HepG2 (cell line): ENCODE results near the gene SUCLG2. TPM values are rescaled to one million over a fixed set of nuclear protein-coding genes. Genes with fewer than 3 reads are reported as not detected.

Experiments
- ATAC-seq: fragments of 200-7000 bp; cut with Tn5 transposase; 3 replicates; pipeline ENCODE4 v1.9.1; 2020; ENCODE audit warnings: mild to moderate bottlenecking, moderate library complexity
- BruUV-seq: library from RNA; stranded (reverse); fragments of 400-500 nt; replicated peaks from 2 replicates; lab custom pipeline; 2021; lab: Mats Ljungman, UMichigan
- CTCF ChIA-PET: fragments of 300-600 bp; formaldehyde crosslinking; extraction: SDS; loops from one replicate; lab custom pipeline; 2021; ENCODE audit warnings: low total read pairs, inconsistent platforms, low intra/inter-chr PET ratio; lab: Yijun Ruan, JAX
- POLR2A ChIA-PET: fragments of 350-600 bp; sonication (Branson Sonifier 250); formaldehyde crosslinking; loops from one replicate; lab custom pipeline; 2020; ENCODE audit warnings: antibody characterized with exemption, inconsistent platforms; lab: Yijun Ruan, JAX
- DNase-seq: peaks from one replicate; pipeline ENCODE4 v3.0.0-alpha.2; 2015; ENCODE audit warnings: low spot score
- FAIRE-seq: peaks from 3 replicates; lab custom pipeline; 2011; peaks lifted over from hg19 to GRCh38; lab: Jason Lieb, UNC
- H2AFZ ChIP-seq: one replicate; pipeline ENCODE4 v1.6.1; 2011; ENCODE audit warnings: low read length, inconsistent platforms
- H3K27ac ChIP-seq: fragments of 300-600 bp; 3 replicates; pipeline ENCODE4 v1.8.0; 2011; ENCODE audit warnings: mixed run types, mild to moderate bottlenecking, mixed read lengths, low read length, inconsistent platforms; ENCODE audit not compliant: insufficient read depth; ENCODE audit errors: extremely low read length
- H3K27me3 ChIP-seq, 2 experiments: fragments of 200-600 bp in 1 of 2; 2 replicates in 1 of 2; 3 replicates in 1 of 2; pipeline versions ENCODE4 v1.6.0 to v1.8.0; 2011; ENCODE audit warnings: low read length in 2 of 2, mild to moderate bottlenecking in 2 of 2, moderate library complexity in 2 of 2, inconsistent platforms in 1 of 2; ENCODE audit not compliant: insufficient read depth in 2 of 2, control insufficient read depth in 1 of 2
- H3K36me3 ChIP-seq, 2 experiments: fragments of 200-600 bp in 1 of 2; replicated peaks in 1 of 2; 2 replicates in 1 of 2; 3 replicates in 1 of 2; pipeline versions ENCODE4 v1.5.1 to v1.8.0; 2011; ENCODE audit warnings: low read length in 2 of 2, inconsistent platforms in 1 of 2; ENCODE audit not compliant: insufficient read depth in 2 of 2, control insufficient read depth in 1 of 2
- H3K4me1 ChIP-seq: 2 replicates; pipeline ENCODE4 v1.5.1; 2012; ENCODE audit warnings: low read length, inconsistent platforms; ENCODE audit not compliant: insufficient read depth
- H3K4me2 ChIP-seq: 2 replicates; pipeline ENCODE4 v1.6.0; 2011; ENCODE audit warnings: low read depth, low read length, inconsistent platforms
- H3K4me3 ChIP-seq, 3 experiments: fragments of 200-600 bp in 1 of 3; sonication (generic), shearing (Covaris generic) in 1 of 3; replicated peaks in 1 of 3; 2 replicates each; pipeline ENCODE4 v1.5.1; 2011 to 2016; ENCODE audit warnings: low read length in 3 of 3, inconsistent platforms in 2 of 3, low read depth in 2 of 3, mild to moderate bottlenecking in 2 of 3, control low read depth in 1 of 3, mixed read lengths in 1 of 3; ENCODE audit not compliant: insufficient read depth in 1 of 3
- H3K79me2 ChIP-seq: one replicate; pipeline ENCODE4 v1.6.1; 2011; ENCODE audit warnings: low read length, inconsistent platforms; ENCODE audit not compliant: insufficient read depth
- H3K9ac ChIP-seq: 2 replicates; pipeline ENCODE4 v1.6.0; 2011; ENCODE audit warnings: mild to moderate bottlenecking, low read depth, low read length, inconsistent platforms; ENCODE audit not compliant: insufficient read depth
- H3K9me3 ChIP-seq: 2 replicates; pipeline ENCODE4 v1.5.1; 2012; ENCODE audit warnings: mild to moderate bottlenecking, low read length
- H4K20me1 ChIP-seq: 2 replicates; pipeline ENCODE4 v1.6.0; 2011; ENCODE audit warnings: inconsistent platforms, mild to moderate bottlenecking, low read length, moderate library complexity; ENCODE audit not compliant: insufficient read depth
- ATAD3A ChIP-seq: sonication (generic); formaldehyde crosslinking; IDR thresholded peaks from 2 replicates; pipeline ENCODE4 v1.4.0; 2020; ENCODE audit warnings: missing genetic modification reagents
- GPN1 ChIP-seq: sonication (generic); formaldehyde crosslinking; IDR thresholded peaks from 2 replicates; pipeline ENCODE4 v1.5.1; 2020; ENCODE audit warnings: missing genetic modification reagents, borderline replicate concordance
- HNF4A ChIP-seq: sonication (generic); formaldehyde crosslinking; IDR thresholded peaks from 2 replicates; pipeline ENCODE4 v1.4.0; 2020; ENCODE audit warnings: missing genetic modification reagents
- IRX3 ChIP-seq: sonication (generic); formaldehyde crosslinking; IDR thresholded peaks from 2 replicates; pipeline ENCODE4 v1.8.1; 2023; ENCODE audit warnings: mild to moderate bottlenecking, low read depth, missing genetic modification reagents, borderline replicate concordance
- KDM5B ChIP-seq: sonication (generic); formaldehyde crosslinking; IDR thresholded peaks from 2 replicates; pipeline ENCODE4 v1.4.0; 2020; ENCODE audit warnings: missing genetic modification reagents, mild to moderate bottlenecking, borderline replicate concordance
- NFKBIZ ChIP-seq: IDR thresholded peaks from 2 replicates; pipeline ENCODE4 v1.6.1; 2018; ENCODE audit warnings: missing genetic modification reagents, missing compliant biosample characterization
- SAFB2 ChIP-seq: sonication (generic); formaldehyde crosslinking; IDR thresholded peaks from 2 replicates; pipeline ENCODE4 v1.5.1; 2020; ENCODE audit warnings: missing genetic modification reagents, low read depth, mild to moderate bottlenecking, borderline replicate concordance
- SCMH1 ChIP-seq: sonication (generic); formaldehyde crosslinking; IDR thresholded peaks from 2 replicates; pipeline ENCODE4 v1.9.0; 2021; ENCODE audit warnings: missing genetic modification reagents, mild to moderate bottlenecking, borderline replicate concordance
- SOX6 ChIP-seq, 2 experiments: fragments of 450-650 bp in 1 of 2; sonication (generic) in 1 of 2; formaldehyde crosslinking in 1 of 2; IDR thresholded peaks; 2 replicates each; pipeline versions ENCODE4 v1.4.0 to v1.6.1; 2017 to 2020; ENCODE audit warnings: antibody characterized with exemption in 1 of 2, mild to moderate bottlenecking in 1 of 2, missing genetic modification reagents in 1 of 2
- SP2 ChIP-seq: sonication (generic); formaldehyde crosslinking; IDR thresholded peaks from 2 replicates; pipeline ENCODE4 v1.5.1; 2020; ENCODE audit warnings: mild to moderate bottlenecking, missing genetic modification reagents
- TBL1XR1 ChIP-seq: fragments of 150-350 bp; IDR thresholded peaks from 2 replicates; pipeline ENCODE4 v1.6.1; 2014; ENCODE audit warnings: borderline replicate concordance, low read length; ENCODE audit not compliant: partially characterized antibody
- ZNF232 ChIP-seq: sonication (generic); formaldehyde crosslinking; IDR thresholded peaks from 2 replicates; pipeline ENCODE4 v1.4.0; 2020; ENCODE audit warnings: missing genetic modification reagents, borderline replicate concordance
- ZNF282 ChIP-seq: fragments of 450-650 bp; IDR thresholded peaks from 2 replicates; pipeline ENCODE4 v1.6.1; 2018; ENCODE audit not compliant: partially characterized antibody
- ZNF292 ChIP-seq: sonication (generic); formaldehyde crosslinking; IDR thresholded peaks from 2 replicates; pipeline ENCODE4 v1.8.1; 2022; ENCODE audit warnings: mild to moderate bottlenecking, low read depth, missing genetic modification reagents, borderline replicate concordance
- ZNF33A ChIP-seq: sonication (generic); formaldehyde crosslinking; IDR thresholded peaks from 2 replicates; pipeline ENCODE4 v1.5.1; 2020; ENCODE audit warnings: missing genetic modification reagents, mild to moderate bottlenecking, moderate library complexity, borderline replicate concordance
- ZNF343 ChIP-seq: sonication (generic); formaldehyde crosslinking; IDR thresholded peaks from 2 replicates; pipeline ENCODE4 v1.4.0; 2020; ENCODE audit warnings: mild to moderate bottlenecking, missing genetic modification reagents
- ZNF432 ChIP-seq: sonication (generic); formaldehyde crosslinking; IDR thresholded peaks from 2 replicates; pipeline ENCODE4 v1.5.0; 2020; ENCODE audit warnings: missing genetic modification reagents, mild to moderate bottlenecking, borderline replicate concordance
- ZNF550 ChIP-seq: sonication (generic); formaldehyde crosslinking; IDR thresholded peaks from 2 replicates; pipeline ENCODE4 v1.4.0; 2020; ENCODE audit warnings: mild to moderate bottlenecking, missing genetic modification reagents, borderline replicate concordance
- ZNF589 ChIP-seq: sonication (generic); formaldehyde crosslinking; conservative IDR thresholded peaks from 2 replicates; pipeline ENCODE4 v1.8.0; 2022; ENCODE audit warnings: mild to moderate bottlenecking, moderate library complexity, missing genetic modification reagents
- WGBS: methylation state at CpG from one replicate; pipeline ENCODE4 v1.1.6; 2017; ENCODE audit warnings: low lambda C conversion rate; 5-methylcytosine and 5-hydroxymethylcytosine counted together
- in situ Hi-C: cut with HindIII; loops from 2 replicates; pipeline ENCODE4 v1.10.0; 2017; ENCODE audit warnings: low pct_unique_long_range_greater_than_20kb; ENCODE audit not compliant: extremely low pct_ligation_motif_present
- intact Hi-C: fragments of 100-400 bp; cut with micrococcal nuclease; formaldehyde crosslinking; loops from one replicate; pipeline ENCODE4 v1.10.0; 2022; ENCODE audit not compliant: unreplicated experiment
- polyA plus RNA-seq, 8 experiments: library from polyadenylated mRNA; depleted of rRNA in 3 of 8; stranded (reverse) in 7 of 8; unstranded in 1 of 8; fragments of >200 nt; fragmentation: Illumina TruSeq in 4 of 8; extraction: Trizol in 4 of 8; gene quantifications; 2 replicates each; pipeline versions ENCODE4 v1.2.1 to v1.2.3, GENCODE V29; 2011 to 2016; ENCODE audit warnings: low read depth in 4 of 8, missing spikeins in 1 of 8, mixed read lengths in 1 of 8; ENCODE audit not compliant: insufficient read depth in 1 of 8
- total RNA-seq, 5 experiments: library from RNA; depleted of rRNA; stranded (reverse); fragments of >200 nt; fragmentation: Illumina TruSeq; extraction: Trizol; gene quantifications; 2 replicates each; pipeline ENCODE4 v1.2.3, GENCODE V29; 2016; ENCODE audit warnings: low read depth in 1 of 5
- TF ChIP-seq, protein P1 (sequence below): sonication (generic); formaldehyde crosslinking; IDR thresholded peaks from 2 replicates; pipeline ENCODE4 v1.4.0; 2020; ENCODE audit warnings: missing genetic modification reagents

Gene SUCLG2
- total and polyA plus RNA-seq, 2 of the 13 experiments (the other 11 are each of a cell fraction or from before 2014, with no cell fraction given) = 21.4 to 64.9 TPM

DNA sequence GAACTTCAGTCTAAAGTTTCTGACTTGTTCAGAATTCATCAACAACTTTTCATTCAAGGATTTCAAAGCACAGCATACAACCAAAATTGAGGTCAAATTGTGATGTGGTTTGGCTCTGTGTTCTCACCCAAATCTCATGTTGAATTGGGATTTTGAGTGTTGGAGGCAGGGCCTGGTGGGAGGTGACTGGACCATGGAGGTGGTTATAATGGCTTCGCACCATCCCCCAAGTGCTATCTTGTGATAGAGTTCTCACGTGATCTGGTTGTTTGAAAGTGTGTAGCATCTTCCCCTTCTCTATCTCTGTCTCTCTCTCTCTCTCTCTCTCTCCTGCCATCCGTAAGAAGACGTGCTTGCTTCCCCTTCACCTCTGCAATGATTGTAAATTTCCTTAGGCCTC, 19.6 kb upstream of the SUCLG2 start:
- TF ChIP-seq ATAD3A = no peak
- no peak for TF ChIP-seq NFKBIZ (CRISPR knock-in tag)
- TF ChIP-seq HNF4A = no peak
- TF ChIP-seq TBL1XR1 = no peak
- no peak for TF ChIP-seq ZNF282
- TF ChIP-seq ZNF292 = no peak
- TF ChIP-seq, all 625 proteins: peak for 0
- in situ Hi-C loops = no loop called here
- Histone ChIP-seq H3K36me3 (no peaks in the 10 kb centered on the region), H4K20me1 (no peaks in the 10 kb centered on the region), H2AFZ (no peak overlapping the region), H3K4me3 (no peak overlapping the region), H3K9ac (no peak overlapping the region), H3K27ac (no peak overlapping the region), H3K4me1 (no peaks in the 10 kb centered on the region), H3K79me2 (no peaks in the 10 kb centered on the region), H3K9me3 (no peaks in the 10 kb centered on the region), H3K27me3 (no peaks in the 10 kb centered on the region), H3K4me2 (no peak overlapping the region)
- DNase-seq = no peak
- ChIA-PET CTCF (no interaction called here), POLR2A (no interaction called here)
- no peak for FAIRE-seq
- 95% methylated on average over 4 of the region's 4 CpGs for WGBS
- BruUV-seq = no TSS peak
- intact Hi-C loops = no loop called here
- no peak for ATAC-seq

DNA sequence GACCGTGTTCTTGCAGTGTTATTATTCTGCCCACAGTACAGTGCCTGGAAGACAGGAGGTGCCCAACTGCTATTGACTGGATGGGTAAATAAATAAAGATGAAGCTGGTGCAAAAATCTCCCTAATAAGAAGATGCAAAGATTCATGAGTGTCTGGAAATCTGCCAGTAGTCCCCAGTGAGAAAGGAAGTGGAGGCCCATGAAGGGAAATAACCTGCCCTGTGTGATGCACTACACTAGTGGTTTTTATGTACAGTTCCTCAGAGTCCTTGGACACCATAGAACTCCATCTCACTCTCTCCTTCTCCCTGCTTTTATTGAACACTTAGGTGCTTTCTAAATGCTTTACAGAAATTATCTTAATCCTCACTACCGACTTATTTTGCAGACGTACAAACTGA, 8.3 kb upstream of the SUCLG2 start:
- Histone ChIP-seq H4K20me1 (no peaks in the 10 kb centered on the region), H3K9me3 (no peaks in the 10 kb centered on the region), H3K4me1 (no peaks in the 10 kb centered on the region), H3K27ac (no peak overlapping the region), H3K4me3 (no peak overlapping the region), H3K4me2 (no peak overlapping the region), H2AFZ (no peak overlapping the region), H3K27me3 (no peaks in the 10 kb centered on the region), H3K36me3 (no peaks in the 10 kb centered on the region), H3K9ac (no peak overlapping the region), H3K79me2 (no peaks in the 10 kb centered on the region)
- intact Hi-C loops (no loop called here), in situ Hi-C loops (no loop called here)
- ATAC-seq = no peak
- CTCF ChIA-PET = no interaction called here
- DNase-seq = no peak
- BruUV-seq = no TSS peak
- POLR2A ChIA-PET = no interaction called here
- FAIRE-seq = no peak
- WGBS = 91% methylated on average over 3 of the region's 3 CpGs
- TF ChIP-seq ZNF432 (CRISPR knock-in tag) = no peak
- TF ChIP-seq ZNF232 (CRISPR knock-in tag) = no peak
- no peak for TF ChIP-seq SAFB2
- no peak for TF ChIP-seq ZNF343 (CRISPR knock-in tag)
- TF ChIP-seq IRX3 (CRISPR knock-in tag) = no peak
- TF ChIP-seq, protein P1, sequence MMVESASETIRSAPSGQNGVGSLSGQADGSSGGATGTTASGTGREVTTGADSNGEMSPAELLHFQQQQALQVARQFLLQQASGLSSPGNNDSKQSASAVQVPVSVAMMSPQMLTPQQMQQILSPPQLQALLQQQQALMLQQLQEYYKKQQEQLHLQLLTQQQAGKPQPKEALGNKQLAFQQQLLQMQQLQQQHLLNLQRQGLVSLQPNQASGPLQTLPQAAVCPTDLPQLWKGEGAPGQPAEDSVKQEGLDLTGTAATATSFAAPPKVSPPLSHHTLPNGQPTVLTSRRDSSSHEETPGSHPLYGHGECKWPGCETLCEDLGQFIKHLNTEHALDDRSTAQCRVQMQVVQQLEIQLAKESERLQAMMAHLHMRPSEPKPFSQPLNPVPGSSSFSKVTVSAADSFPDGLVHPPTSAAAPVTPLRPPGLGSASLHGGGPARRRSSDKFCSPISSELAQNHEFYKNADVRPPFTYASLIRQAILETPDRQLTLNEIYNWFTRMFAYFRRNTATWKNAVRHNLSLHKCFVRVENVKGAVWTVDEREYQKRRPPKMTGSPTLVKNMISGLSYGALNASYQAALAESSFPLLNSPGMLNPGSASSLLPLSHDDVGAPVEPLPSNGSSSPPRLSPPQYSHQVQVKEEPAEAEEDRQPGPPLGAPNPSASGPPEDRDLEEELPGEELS = no peak
- TF ChIP-seq ZNF33A = no peak
- no peak for TF ChIP-seq SP2 (CRISPR knock-in tag)
- TF ChIP-seq ZNF589 (CRISPR knock-in tag) = no peak
- no peak for TF ChIP-seq GPN1 (CRISPR knock-in tag)
- no peak for TF ChIP-seq ZNF550 (CRISPR knock-in tag)
- TF ChIP-seq KDM5B (CRISPR knock-in tag) = no peak
- no peak for TF ChIP-seq SOX6 (IDR thresholded peaks at IDR 0.05)
- no peak for TF ChIP-seq SOX6 (CRISPR knock-in tag; IDR thresholded peaks at IDR 0.05)
- no peak for TF ChIP-seq SCMH1
